HepG2 (cell line): Measurements from ENCODE around the gene RFX2. TPM values are rescaled to one million over a fixed set of nuclear protein-coding genes. Genes with fewer than 3 reads are reported as not detected.
A peak's percentile ranks its signal among the peaks of the same experiment; 100 is the strongest.

ENCODE experiments used
- ATAC-seq: fragments of 200-7000 bp; cut with Tn5 transposase; 3 replicates; pipeline ENCODE4 v1.9.1; 2020; ENCODE audit warnings: mild to moderate bottlenecking, moderate library complexity
- BruUV-seq: library from RNA; stranded (reverse); fragments of 400-500 nt; replicated peaks from 2 replicates; lab custom pipeline; 2021; lab: Mats Ljungman, UMichigan
- CTCF ChIA-PET: fragments of 300-600 bp; formaldehyde crosslinking; extraction: SDS; loops from one replicate; lab custom pipeline; 2021; ENCODE audit warnings: low total read pairs, inconsistent platforms, low intra/inter-chr PET ratio; lab: Yijun Ruan, JAX
- POLR2A ChIA-PET: fragments of 350-600 bp; sonication (Branson Sonifier 250); formaldehyde crosslinking; loops from one replicate; lab custom pipeline; 2020; ENCODE audit warnings: antibody characterized with exemption, inconsistent platforms; lab: Yijun Ruan, JAX
- DNase-seq: peaks from one replicate; pipeline ENCODE4 v3.0.0-alpha.2; 2015; ENCODE audit warnings: low spot score
- FAIRE-seq: peaks from 3 replicates; lab custom pipeline; 2011; peaks lifted over from hg19 to GRCh38; lab: Jason Lieb, UNC
- H2AFZ ChIP-seq: one replicate; pipeline ENCODE4 v1.6.1; 2011; ENCODE audit warnings: low read length, inconsistent platforms
- H3K27ac ChIP-seq: fragments of 300-600 bp; 3 replicates; pipeline ENCODE4 v1.8.0; 2011; ENCODE audit warnings: mixed run types, mild to moderate bottlenecking, mixed read lengths, low read length, inconsistent platforms; ENCODE audit not compliant: insufficient read depth; ENCODE audit errors: extremely low read length
- H3K27me3 ChIP-seq, 2 experiments: fragments of 200-600 bp in 1 of 2; 2 replicates in 1 of 2; 3 replicates in 1 of 2; pipeline versions ENCODE4 v1.6.0 to v1.8.0; 2011; ENCODE audit warnings: low read length in 2 of 2, mild to moderate bottlenecking in 2 of 2, moderate library complexity in 2 of 2, inconsistent platforms in 1 of 2; ENCODE audit not compliant: insufficient read depth in 2 of 2, control insufficient read depth in 1 of 2
- H3K36me3 ChIP-seq, 2 experiments: fragments of 200-600 bp in 1 of 2; replicated peaks in 1 of 2; 2 replicates in 1 of 2; 3 replicates in 1 of 2; pipeline versions ENCODE4 v1.5.1 to v1.8.0; 2011; ENCODE audit warnings: low read length in 2 of 2, inconsistent platforms in 1 of 2; ENCODE audit not compliant: insufficient read depth in 2 of 2, control insufficient read depth in 1 of 2
- H3K4me1 ChIP-seq: 2 replicates; pipeline ENCODE4 v1.5.1; 2012; ENCODE audit warnings: low read length, inconsistent platforms; ENCODE audit not compliant: insufficient read depth
- H3K4me2 ChIP-seq: 2 replicates; pipeline ENCODE4 v1.6.0; 2011; ENCODE audit warnings: low read depth, low read length, inconsistent platforms
- H3K4me3 ChIP-seq, 3 experiments: fragments of 200-600 bp in 1 of 3; sonication (generic), shearing (Covaris generic) in 1 of 3; replicated peaks in 1 of 3; 2 replicates each; pipeline ENCODE4 v1.5.1; 2011 to 2016; ENCODE audit warnings: low read length in 3 of 3, inconsistent platforms in 2 of 3, low read depth in 2 of 3, mild to moderate bottlenecking in 2 of 3, control low read depth in 1 of 3, mixed read lengths in 1 of 3; ENCODE audit not compliant: insufficient read depth in 1 of 3
- H3K79me2 ChIP-seq: one replicate; pipeline ENCODE4 v1.6.1; 2011; ENCODE audit warnings: low read length, inconsistent platforms; ENCODE audit not compliant: insufficient read depth
- H3K9ac ChIP-seq: 2 replicates; pipeline ENCODE4 v1.6.0; 2011; ENCODE audit warnings: mild to moderate bottlenecking, low read depth, low read length, inconsistent platforms; ENCODE audit not compliant: insufficient read depth
- H3K9me3 ChIP-seq: 2 replicates; pipeline ENCODE4 v1.5.1; 2012; ENCODE audit warnings: mild to moderate bottlenecking, low read length
- H4K20me1 ChIP-seq: 2 replicates; pipeline ENCODE4 v1.6.0; 2011; ENCODE audit warnings: inconsistent platforms, mild to moderate bottlenecking, low read length, moderate library complexity; ENCODE audit not compliant: insufficient read depth
- FOXC1 ChIP-seq: sonication (generic); formaldehyde crosslinking; IDR thresholded peaks from 2 replicates; pipeline ENCODE4 v1.8.0; 2022; ENCODE audit warnings: mild to moderate bottlenecking, missing genetic modification reagents, borderline replicate concordance
- RBM22 ChIP-seq: fragments of 200-400 bp; formaldehyde crosslinking; optimal IDR thresholded peaks from 2 replicates; pipeline ENCODE3; 2017; ENCODE audit warnings: mild to moderate bottlenecking, low read length, moderate library complexity
- ZNF101 ChIP-seq: sonication (generic); formaldehyde crosslinking; IDR thresholded peaks from 2 replicates; pipeline ENCODE4 v1.4.0; 2020; ENCODE audit warnings: mild to moderate bottlenecking, low read depth, missing genetic modification reagents, borderline replicate concordance
- WGBS: methylation state at CpG from one replicate; pipeline ENCODE4 v1.1.6; 2017; ENCODE audit warnings: low lambda C conversion rate; 5-methylcytosine and 5-hydroxymethylcytosine counted together
- in situ Hi-C: cut with HindIII; loops from 2 replicates; pipeline ENCODE4 v1.10.0; 2017; ENCODE audit warnings: low pct_unique_long_range_greater_than_20kb; ENCODE audit not compliant: extremely low pct_ligation_motif_present
- intact Hi-C: fragments of 100-400 bp; cut with micrococcal nuclease; formaldehyde crosslinking; loops from one replicate; pipeline ENCODE4 v1.10.0; 2022; ENCODE audit not compliant: unreplicated experiment
- polyA plus RNA-seq, 8 experiments: library from polyadenylated mRNA; depleted of rRNA in 3 of 8; stranded (reverse) in 7 of 8; unstranded in 1 of 8; fragments of >200 nt; fragmentation: Illumina TruSeq in 4 of 8; extraction: Trizol in 4 of 8; gene quantifications; 2 replicates each; pipeline versions ENCODE4 v1.2.1 to v1.2.3, GENCODE V29; 2011 to 2016; ENCODE audit warnings: low read depth in 4 of 8, missing spikeins in 1 of 8, mixed read lengths in 1 of 8; ENCODE audit not compliant: insufficient read depth in 1 of 8
- total RNA-seq, 5 experiments: library from RNA; depleted of rRNA; stranded (reverse); fragments of >200 nt; fragmentation: Illumina TruSeq; extraction: Trizol; gene quantifications; 2 replicates each; pipeline ENCODE4 v1.2.3, GENCODE V29; 2016; ENCODE audit warnings: low read depth in 1 of 5

RFX2 gene
- total and polyA plus RNA-seq, 2 of the 13 experiments (the other 11 are each of a cell fraction or from before 2014, with no cell fraction given) = 2.8 to 3.3 TPM

GRCh38 chr19:5950741-5951140 lies 159.6 kb downstream of the RFX2 start:
- no peak overlapping the region for H2AFZ ChIP-seq
- BruUV-seq = no TSS peak
- intact Hi-C loops (no loop called here), in situ Hi-C loops (loop anchor here (5.0 kb wide), 1 partner anchor 38 kb away; the partner anchor contains the start of gene CAPS)
- no peak overlapping the region for H3K27ac ChIP-seq
- ChIA-PET POLR2A (no interaction called here), CTCF (no interaction called here)
- H3K79me2 ChIP-seq = peaks cover 93% of the 10 kb centered on the region
- no peak overlapping the region for H3K4me2 ChIP-seq
- no peak for DNase-seq
- H3K27me3 ChIP-seq = no peaks in the 10 kb centered on the region
- H3K9ac ChIP-seq = no peak overlapping the region
- peaks cover 45% of the 10 kb centered on the region for H3K4me1 ChIP-seq
- 94% methylated on average over 3 of the region's 3 CpGs for WGBS
- H3K36me3 ChIP-seq = peaks cover 20 to 52% of the 10 kb centered on the region in 2 experiments; a peak in 4 of 5 replicates
- no peak overlapping the region for H3K4me3 ChIP-seq
- H4K20me1 ChIP-seq = peaks cover 24% of the 10 kb centered on the region; the same call in 1 of the 2 replicates
- ATAC-seq = no peak
- FAIRE-seq = no peak
- TF ChIP-seq RBM22 (no peak), FOXC1 (CRISPR knock-in tag) (no peak)
- no peaks in the 10 kb centered on the region for H3K9me3 ChIP-seq

- no peak overlapping the region for H2AFZ ChIP-seq
- peaks cover 24% of the 10 kb centered on the region; the same call in 1 of the 2 replicates for H4K20me1 ChIP-seq
- H3K36me3 ChIP-seq = peaks cover 21 to 61% of the 10 kb centered on the region in 2 experiments
- ATAC-seq (no peak), DNase-seq (no peak), FAIRE-seq (no peak)
- ChIA-PET CTCF (no interaction called here), POLR2A (interaction anchor here (1.7 kb wide), 1 partner anchor 25 kb away, joined by 5 read pairs; no protein-coding TSS in a partner anchor)
- H3K9ac ChIP-seq = no peak overlapping the region
- 100% methylated on average over 12 of the region's 13 CpGs for WGBS
- peaks cover 94% of the 10 kb centered on the region for H3K79me2 ChIP-seq
- no peak overlapping the region for H3K4me3 ChIP-seq
- peaks cover 36% of the 10 kb centered on the region for H3K4me1 ChIP-seq
- TF ChIP-seq RBM22 (peak; percentile 51), ZNF101 (CRISPR knock-in tag) (no peak)
- H3K27ac ChIP-seq = no peak overlapping the region
- H3K4me2 ChIP-seq = no peak overlapping the region
- in situ Hi-C loops (loop anchor here (5.0 kb wide), 1 partner anchor 38 kb away; the partner anchor contains the start of gene CAPS), intact Hi-C loops (no loop called here)
- no peaks in the 10 kb centered on the region for H3K9me3 ChIP-seq
- no TSS peak for BruUV-seq
- H3K27me3 ChIP-seq = no peaks in the 10 kb centered on the region
Observed at GRCh38 chr19:5949792-5950305, 160.5 kb downstream of the RFX2 start.
